ENCODE measurements around the gene KLHL33. TPM values are rescaled to one million over a fixed set of nuclear protein-coding genes. Genes with fewer than 3 reads are reported as not detected.

Gene KLHL33
- total RNA-seq, 4 donors from 2014 or later: 1.2 to 4.5 (median 1.8) TPM

DNA sequence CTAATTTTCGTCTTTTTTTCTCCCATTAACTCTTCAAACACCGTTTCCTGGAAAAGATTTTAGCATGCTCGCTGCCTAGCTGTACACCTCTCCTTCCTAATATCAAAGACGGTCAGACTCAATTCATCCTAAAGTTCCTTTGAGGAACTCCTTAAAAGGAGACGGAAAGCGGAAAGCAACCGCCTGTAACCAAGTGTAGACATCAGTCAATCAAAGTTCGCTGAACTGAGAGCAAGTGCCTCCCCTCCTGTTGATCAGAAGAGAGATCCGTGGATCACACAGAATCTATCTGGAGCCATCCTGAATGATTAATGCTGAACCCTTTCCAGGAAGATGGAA lies 22.3 kb downstream of the KLHL33 start:
- WGBS, 2 donors: 1 to 2% methylated on average over 9 of the region's 9 CpGs
- Histone ChIP-seq H3K27me3 (no peaks in the 10 kb centered on the region), H3K9me3 (no peaks in the 10 kb centered on the region), H3K4me1 (peaks cover 0 to 32% (median 13%) of the 10 kb centered on the region in 4 donors), H3K27ac (peak overlapping the region; percentile 75 to 98 (median 90)), H3K4me3 (peak overlapping the region; percentile 51 to 92 (median 76)), H3K36me3 (no peaks in the 10 kb centered on the region)
- DNase-seq (ENCODE audit: low spot score in 2 of 2): no peak
- no peak for TF ChIP-seq EP300 (IDR thresholded peaks at IDR 0.05)
- TF ChIP-seq, protein P1, sequence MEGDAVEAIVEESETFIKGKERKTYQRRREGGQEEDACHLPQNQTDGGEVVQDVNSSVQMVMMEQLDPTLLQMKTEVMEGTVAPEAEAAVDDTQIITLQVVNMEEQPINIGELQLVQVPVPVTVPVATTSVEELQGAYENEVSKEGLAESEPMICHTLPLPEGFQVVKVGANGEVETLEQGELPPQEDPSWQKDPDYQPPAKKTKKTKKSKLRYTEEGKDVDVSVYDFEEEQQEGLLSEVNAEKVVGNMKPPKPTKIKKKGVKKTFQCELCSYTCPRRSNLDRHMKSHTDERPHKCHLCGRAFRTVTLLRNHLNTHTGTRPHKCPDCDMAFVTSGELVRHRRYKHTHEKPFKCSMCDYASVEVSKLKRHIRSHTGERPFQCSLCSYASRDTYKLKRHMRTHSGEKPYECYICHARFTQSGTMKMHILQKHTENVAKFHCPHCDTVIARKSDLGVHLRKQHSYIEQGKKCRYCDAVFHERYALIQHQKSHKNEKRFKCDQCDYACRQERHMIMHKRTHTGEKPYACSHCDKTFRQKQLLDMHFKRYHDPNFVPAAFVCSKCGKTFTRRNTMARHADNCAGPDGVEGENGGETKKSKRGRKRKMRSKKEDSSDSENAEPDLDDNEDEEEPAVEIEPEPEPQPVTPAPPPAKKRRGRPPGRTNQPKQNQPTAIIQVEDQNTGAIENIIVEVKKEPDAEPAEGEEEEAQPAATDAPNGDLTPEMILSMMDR (IDR thresholded peaks at IDR 0.05): peak in 1 of 5 experiments; percentile 4

DNA sequence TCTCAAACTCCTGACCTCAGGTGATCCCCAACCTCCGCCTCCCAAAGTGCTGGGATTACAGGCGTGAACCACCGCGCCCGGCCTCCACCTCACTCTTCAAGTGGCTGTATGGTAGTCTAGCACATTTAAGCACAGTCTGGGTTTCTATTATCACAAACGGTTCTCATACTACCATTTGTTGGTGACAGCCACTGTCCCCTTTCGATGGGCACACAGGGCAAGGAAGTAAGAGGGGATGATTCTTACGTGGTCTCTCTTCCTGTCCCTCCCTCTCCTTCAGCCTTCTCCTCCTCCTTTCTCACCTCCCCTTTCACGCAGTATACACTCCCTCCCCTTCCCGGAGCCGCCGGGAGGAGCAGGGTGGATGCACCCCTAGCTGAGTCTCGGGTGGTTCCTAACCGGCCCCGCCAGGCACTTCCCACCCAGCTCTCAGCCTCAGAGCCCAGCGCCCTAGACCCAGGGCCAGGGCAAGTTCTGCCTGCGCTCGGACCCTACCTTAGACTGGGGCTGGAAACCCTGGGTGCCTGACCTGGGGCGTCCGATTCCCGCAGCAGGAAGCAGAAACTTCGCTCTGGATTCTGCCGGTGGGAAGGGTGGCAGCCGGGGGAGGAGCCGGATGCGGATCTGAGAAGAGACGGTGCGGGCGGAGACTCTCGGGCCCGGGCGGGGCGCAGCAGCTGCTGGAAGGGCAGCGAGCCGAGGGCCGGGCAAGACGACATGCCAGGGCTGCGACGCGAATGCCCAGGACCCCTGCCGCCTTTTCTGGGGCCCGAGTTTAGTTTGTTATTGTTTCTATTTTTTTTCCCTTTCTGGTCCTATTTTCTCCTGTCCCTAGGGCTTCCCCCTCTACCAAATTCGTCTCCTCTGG lies 22.9 kb downstream of the KLHL33 start, which contains the start of gene TEP1:
TEP1 (minus strand) TSS at position 626 of the 868 bp plus-strand sequence. CDS start 5,062 bp downstream, outside the sequence.
- 0 to 1% methylated on average over 26 to 43 of the region's 43 CpGs for WGBS, 2 donors
- H3K27me3 ChIP-seq: no peaks in the 10 kb centered on the region
- peak within 1 kb of the TSS; percentile 51 to 92 (median 76) for H3K4me3 ChIP-seq
- H3K4me1 ChIP-seq: peaks cover 0 to 32% (median 13%) of the 10 kb centered on the region in 4 donors
- H3K27ac ChIP-seq: peak within 1 kb of the TSS; percentile 75 to 98 (median 90)
- TF ChIP-seq, protein P1 (IDR thresholded peaks at IDR 0.05): peak in 1 of 5 experiments; percentile 33
- TF ChIP-seq POLR2A (IDR thresholded peaks at IDR 0.05): peak; percentile 74 to 78
- TF ChIP-seq EP300 (IDR thresholded peaks at IDR 0.05): peak in 1 of 2 donors; percentile 89
- peak; percentile 81 to 84 for DNase-seq (ENCODE audit: low spot score in 2 of 2)
- H3K36me3 ChIP-seq: peaks cover 0 to 5% (median 0%) of the 10 kb centered on the region in 3 donors
- no peaks in the 10 kb centered on the region for H3K9me3 ChIP-seq

DNA sequence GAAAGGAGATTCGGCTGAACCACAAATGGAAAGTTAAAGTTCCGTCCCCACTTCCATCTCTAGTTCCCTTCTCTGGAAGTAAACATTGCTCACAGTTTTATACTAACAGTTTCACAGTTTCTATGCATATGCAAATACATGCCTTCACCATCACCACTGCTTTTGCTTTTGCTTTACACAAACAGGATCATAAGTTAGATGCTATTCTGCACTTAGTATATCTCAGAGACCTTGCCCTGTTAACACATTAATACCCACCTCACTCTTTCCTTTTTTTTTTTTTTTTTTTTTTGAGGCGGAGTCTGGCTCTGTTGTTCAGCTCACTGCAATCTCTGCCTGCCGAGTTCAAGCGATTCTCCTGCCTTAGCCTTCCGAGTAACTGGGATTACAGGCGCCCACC lies 23.6 kb downstream of the KLHL33 start:
- Histone ChIP-seq H3K27ac (peak overlapping the region; percentile 75 to 98 (median 90)), H3K36me3 (peaks cover 0 to 12% (median 6%) of the 10 kb centered on the region in 3 donors), H3K4me3 (peak overlapping the region; percentile 51 to 92 (median 76)), H3K4me1 (peaks cover 0 to 32% (median 13%) of the 10 kb centered on the region in 4 donors), H3K27me3 (no peaks in the 10 kb centered on the region), H3K9me3 (no peaks in the 10 kb centered on the region)
- WGBS, 2 donors: 1 to 3% methylated on average over 7 of the region's 7 CpGs
- no peak for DNase-seq (ENCODE audit: low spot score in 2 of 2)
- TF ChIP-seq EP300 (IDR thresholded peaks at IDR 0.05): no peak
- TF ChIP-seq, protein P1 (IDR thresholded peaks at IDR 0.05): no peak
- TF ChIP-seq POLR2A (IDR thresholded peaks at IDR 0.05): no peak

DNA sequence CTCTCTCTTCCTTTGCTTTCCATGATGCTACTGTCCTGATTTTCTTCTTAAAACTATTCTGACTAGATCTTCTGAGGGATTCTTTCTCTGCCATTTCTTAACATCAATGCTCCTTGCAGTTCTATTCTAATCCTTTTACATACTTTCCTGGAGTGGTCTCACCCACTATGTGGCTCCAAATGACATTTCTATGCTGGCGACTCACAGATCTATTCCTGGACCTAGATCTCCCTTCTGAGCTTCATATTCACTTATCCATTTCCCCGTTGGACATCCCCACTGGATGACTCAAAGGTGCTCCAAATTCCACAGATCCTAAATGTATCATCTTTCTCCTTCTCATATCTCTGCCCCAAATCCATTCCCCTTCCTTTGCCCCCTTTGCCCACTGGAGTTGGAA lies 26.7 kb downstream of the KLHL33 start:
- no peaks in the 10 kb centered on the region for H3K27me3 ChIP-seq
- TF ChIP-seq, protein P1 (IDR thresholded peaks at IDR 0.05): no peak
- TF ChIP-seq EP300 (IDR thresholded peaks at IDR 0.05): no peak
- TF ChIP-seq POLR2A (IDR thresholded peaks at IDR 0.05): no peak
- peaks cover 0 to 44% (median 17%) of the 10 kb centered on the region in 3 donors for H3K36me3 ChIP-seq
- 87 to 89% methylated on average over 2 of the region's 2 CpGs for WGBS, 2 donors
- no peak overlapping the region for H3K4me3 ChIP-seq
- no peaks in the 10 kb centered on the region for H3K9me3 ChIP-seq
- H3K27ac ChIP-seq: no peak overlapping the region
- DNase-seq (ENCODE audit: low spot score in 2 of 2): no peak
- peaks cover 0 to 23% (median 10%) of the 10 kb centered on the region in 4 donors for H3K4me1 ChIP-seq

DNA sequence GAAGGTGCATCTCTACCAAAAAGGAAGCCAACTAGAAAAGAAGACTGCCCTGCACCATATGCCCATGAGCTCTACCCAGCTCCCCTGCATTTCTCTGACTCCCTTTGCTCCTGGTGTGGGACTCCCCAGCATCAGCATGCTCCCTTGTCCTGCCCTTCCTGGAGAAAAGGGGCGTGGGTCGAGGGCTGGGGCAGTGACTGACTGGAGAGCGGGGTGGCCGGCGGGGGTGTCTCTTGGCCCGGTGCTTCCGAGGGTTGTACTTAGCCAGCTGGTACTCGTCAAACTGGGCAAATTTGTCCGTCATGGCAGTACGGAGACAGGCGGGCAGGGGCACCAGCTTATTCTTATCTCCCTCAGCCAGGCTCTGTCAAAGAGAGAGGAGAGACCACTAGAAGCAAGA lies 32.4 kb downstream of the KLHL33 start:
- no peak for TF ChIP-seq POLR2A (IDR thresholded peaks at IDR 0.05)
- TF ChIP-seq EP300 (IDR thresholded peaks at IDR 0.05): no peak
- TF ChIP-seq, protein P1 (IDR thresholded peaks at IDR 0.05): no peak
- Histone ChIP-seq H3K4me1 (no peaks in the 10 kb centered on the region), H3K27me3 (no peaks in the 10 kb centered on the region), H3K9me3 (no peaks in the 10 kb centered on the region), H3K4me3 (no peak overlapping the region), H3K27ac (no peak overlapping the region), H3K36me3 (peaks cover 2 to 98% (median 36%) of the 10 kb centered on the region in 3 donors)
- no peak for DNase-seq (ENCODE audit: low spot score in 2 of 2)
- WGBS, 2 donors: 93 to 94% methylated on average over 11 of the region's 11 CpGs
